Measurements from ENCODE around the gene POFUT2.

GRCh38 chr21:45258466-45258865, 29.2 kb downstream of the POFUT2 start:
- no peak for TF ChIP-seq HDAC2 (IDR thresholded peaks at IDR 0.05)
- no peak for TF ChIP-seq CTCF (IDR thresholded peaks at IDR 0.05)
